ENCODE results near the gene ADAMTS2. TPM values are rescaled to one million over a fixed set of nuclear protein-coding genes. Genes with fewer than 3 reads are reported as not detected.

Gene ADAMTS2
- 0.49 and 0.60 TPM in 2 replicates for total RNA-seq (2014; rRNA removed; shearing (Covaris generic))

DNA sequence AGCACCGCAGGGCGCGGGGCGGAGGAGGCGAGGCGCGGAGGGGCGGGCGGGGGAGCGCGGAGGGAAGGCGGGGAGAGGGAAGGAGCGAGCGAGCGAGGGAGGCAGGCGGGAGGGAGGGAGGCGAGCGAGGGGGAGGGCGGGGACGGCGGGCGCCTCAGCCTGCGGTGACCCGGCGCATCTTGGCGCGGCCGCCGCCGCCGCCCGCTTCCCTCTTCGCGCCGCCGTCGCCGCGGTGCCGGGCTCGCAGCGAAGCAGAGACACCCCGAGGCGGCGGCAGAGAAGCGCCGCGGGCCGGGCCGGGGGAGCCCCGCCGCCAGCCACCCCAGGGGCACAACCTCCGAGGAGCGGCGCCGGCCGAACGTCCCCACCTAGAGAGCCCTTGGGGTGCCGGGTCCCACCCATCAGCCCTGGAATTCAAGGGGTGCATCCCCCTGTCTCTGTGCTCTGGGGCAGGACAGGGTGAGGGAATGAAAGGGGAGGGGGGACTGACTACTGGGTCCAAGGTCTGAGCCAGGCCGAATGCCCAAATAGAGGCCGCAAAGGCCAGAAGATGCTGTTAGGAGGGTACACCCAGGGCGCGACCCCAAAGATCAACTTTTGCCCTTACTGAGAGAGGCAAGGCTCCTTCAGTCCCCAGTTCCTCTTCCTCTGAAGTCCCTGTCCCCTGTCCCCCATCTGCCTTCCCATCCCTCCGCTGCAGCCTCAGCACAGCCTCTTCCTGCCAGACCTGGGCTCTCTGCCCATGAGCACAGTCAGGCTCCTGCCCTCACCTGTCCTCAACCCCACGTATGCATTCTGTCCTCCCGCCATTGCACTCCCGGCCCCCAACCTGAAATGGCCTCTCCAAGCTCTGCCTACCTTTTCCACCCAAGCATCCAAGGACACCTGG, at the start of gene ADAMTS2:
TSS of gene ADAMTS2 (minus strand) at position 29 of the 889 bp plus-strand sequence. CDS start 133 bp downstream, outside the sequence.
- DNase-seq (ENCODE audit: low read depth), result peak; percentile 11

DNA sequence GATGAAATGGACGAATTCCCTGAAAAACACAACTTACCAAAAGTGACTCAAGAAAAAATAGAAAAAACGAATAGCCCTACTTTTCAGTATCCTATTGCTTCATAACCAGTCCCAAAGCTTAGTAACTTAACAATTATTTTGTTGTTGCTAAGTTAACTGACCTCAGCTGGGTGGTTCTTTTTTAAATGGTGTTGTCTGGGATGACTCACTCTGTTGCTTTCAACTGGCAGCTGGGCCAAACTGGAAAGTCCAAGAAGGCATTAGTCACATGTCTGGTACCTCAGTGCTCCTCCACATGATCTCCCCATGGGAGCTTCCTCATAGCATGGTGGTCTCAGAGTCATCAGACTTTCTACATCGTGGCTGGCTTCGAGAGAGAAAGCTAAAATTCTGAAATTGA, 47.8 kb upstream of the ADAMTS2 start:
- peak; percentile 70 for DNase-seq (ENCODE audit: low read depth)

DNA sequence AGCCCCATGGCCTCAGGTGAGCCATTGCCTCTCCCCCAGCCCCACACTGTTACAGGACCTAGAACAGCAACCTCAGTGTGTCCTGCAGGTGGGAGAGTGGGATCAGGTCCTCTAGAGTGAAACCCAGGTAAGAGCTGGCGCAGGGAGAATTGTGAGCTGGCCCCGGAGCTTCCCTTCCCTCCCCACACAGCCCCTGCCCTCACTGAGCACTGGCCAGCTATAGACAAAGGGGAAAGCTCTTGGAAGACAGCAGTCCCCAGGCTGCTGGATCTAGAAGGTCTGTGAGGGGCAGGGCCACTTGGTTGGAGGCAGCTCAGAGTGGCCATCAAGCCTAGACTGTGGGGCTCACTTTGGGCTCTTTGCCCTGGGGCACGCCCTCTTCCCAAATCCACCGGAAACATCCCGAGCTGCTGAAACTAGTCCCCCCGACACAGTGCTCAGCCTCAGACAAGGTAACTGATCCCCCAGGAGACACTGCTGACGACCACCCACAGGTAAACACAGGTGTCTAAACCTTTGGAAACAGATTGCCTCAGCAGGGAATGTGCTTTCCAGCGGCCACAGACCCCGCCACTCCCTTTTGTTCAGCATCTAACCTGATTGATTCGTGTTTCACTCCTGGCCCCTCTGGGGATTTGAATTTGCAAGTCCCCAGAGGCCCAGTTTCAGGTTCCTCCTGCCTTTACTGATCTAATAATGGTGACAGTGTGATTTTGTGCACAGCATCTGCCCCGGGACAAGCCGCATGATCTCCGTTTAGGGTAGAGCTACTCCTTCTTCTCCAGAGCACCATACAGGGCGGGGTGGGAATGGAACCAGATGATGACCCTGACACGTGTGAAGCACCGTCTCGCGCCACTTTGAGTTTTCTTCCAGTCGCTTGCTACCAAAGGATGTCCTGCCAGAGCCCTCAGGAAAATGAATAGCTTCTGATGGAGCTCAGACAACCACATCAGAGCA, 42.2 kb upstream of the ADAMTS2 start:
- DNase-seq (ENCODE audit: low read depth), result no peak

DNA sequence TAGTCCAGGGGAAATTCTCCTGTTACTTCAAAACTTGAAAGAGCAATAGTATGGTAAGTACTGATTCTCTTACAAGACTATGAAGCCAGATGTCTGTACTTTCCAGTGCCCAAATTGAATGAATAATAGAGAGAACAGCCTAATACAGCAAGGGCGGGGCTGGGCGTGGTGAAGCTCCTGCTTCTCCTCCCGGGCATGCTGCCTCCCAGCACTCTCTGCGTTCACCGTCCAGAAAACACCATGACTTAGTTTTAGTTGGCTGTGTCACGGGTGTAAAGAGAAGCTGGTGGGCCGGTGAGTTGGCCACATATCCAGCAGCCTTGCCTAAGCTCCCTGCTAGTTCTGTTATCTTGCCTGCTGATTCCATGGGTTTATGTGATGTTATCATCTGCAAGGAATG, 40.7 kb upstream of the ADAMTS2 start:
- DNase-seq (ENCODE audit: low read depth), result no peak

DNA sequence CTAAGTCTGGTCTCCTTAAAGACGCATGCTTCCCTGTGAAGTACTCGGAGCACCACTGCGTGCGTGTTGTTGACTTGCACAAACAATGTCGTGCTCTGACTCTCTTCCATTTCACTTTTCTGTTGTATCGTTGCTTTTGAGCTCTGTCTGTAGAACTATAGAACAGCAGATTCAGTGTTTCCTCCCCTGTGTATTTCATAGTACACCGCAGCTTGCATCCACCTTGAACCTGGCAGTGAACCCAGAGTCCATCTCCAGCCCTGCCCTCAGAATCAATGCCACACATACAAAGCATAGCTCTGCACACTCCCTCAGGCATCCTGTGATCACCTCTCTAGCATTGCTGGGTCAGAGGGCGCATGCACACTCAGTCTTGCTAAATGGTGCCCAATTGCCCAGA, 37.2 kb upstream of the ADAMTS2 start:
- no peak for DNase-seq (ENCODE audit: low read depth)

DNA sequence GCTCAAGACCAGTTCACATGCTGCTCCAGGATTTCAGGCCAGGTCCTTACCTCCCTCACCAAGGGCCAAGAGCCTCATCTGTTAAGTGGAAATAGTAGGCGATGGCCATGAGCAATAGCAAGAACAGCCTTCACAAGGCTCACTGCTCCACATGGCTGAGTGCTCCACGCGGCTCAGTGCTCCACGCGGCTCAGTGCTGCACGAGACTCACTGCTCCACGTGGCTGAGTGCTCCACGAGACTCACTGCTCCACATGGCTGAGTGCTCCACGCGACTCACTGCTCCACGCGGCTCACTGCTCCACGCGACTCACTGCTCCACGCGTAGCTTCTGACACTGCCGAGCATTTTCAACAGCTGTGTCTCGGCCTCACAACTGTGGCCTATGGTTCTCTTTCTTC, 36.4 kb upstream of the ADAMTS2 start:
- DNase-seq (ENCODE audit: low read depth), result no peak

DNA sequence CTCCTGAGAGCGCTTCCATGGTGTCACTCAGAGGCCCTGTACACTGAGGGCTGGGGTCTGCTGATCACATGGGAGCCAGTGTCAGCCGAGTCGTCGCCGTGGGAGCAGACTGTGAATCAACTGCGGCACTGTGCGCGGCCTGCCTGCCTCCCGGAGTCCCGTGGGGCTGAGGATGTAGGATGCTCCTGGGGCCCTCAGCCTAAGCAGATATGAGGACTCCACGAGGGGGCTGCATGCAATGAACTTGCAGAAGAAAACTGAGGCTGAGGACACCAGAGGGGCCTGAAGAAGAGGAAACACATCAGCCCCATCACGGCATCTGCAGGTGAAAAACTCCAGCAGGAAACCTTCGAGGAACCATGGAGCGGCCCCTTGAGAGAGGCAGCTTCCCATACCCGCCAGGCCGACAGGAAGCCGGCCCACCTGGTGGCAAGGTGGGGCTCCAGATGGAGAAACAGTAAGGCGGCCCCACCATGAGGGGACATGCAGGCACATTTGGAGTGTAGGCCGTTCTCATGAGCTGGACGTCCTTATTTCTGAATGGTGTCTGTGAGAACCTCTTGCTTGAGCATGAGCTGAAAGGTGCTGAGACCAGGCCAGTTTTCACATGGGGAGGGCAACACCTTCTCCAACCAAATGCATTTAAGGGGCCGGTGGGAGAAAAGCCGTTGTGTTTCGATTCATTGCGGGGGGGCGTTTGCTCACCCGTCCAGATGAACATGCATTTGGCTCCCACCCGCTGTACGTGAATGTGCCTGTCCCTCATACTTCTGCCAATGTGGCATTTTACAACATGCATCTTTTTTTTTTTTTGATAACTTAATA, 35.2 kb upstream of the ADAMTS2 start:
- DNase-seq (ENCODE audit: low read depth), result no peak

DNA sequence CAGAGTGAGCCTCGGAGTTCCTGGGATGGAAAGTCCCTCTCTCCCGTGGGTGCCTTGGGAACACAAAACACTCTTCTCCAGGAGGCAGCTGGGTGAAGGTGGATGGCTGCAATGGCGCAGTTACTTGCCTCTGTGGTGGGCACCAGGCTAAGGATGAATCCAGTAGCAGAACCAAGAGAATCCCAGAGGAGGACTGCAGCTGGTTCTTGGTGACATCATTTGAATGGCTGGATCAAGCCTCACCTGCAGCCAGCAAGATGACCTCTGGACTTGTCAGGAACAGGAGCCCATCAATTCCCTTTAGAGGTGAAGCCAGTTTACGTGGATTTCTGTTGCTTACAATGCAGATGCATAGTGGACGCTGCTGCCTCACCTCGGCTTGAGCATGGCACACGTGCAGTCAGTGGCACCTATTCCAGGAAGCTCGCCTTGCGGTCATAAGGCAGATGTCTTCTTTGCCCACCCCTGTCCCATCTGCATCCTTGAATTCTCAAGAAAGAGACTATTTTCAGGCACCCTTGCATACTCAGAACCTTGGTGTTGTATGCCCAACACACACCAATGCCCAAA, 34.1 kb upstream of the ADAMTS2 start:
- DNase-seq (ENCODE audit: low read depth), result no peak

DNA sequence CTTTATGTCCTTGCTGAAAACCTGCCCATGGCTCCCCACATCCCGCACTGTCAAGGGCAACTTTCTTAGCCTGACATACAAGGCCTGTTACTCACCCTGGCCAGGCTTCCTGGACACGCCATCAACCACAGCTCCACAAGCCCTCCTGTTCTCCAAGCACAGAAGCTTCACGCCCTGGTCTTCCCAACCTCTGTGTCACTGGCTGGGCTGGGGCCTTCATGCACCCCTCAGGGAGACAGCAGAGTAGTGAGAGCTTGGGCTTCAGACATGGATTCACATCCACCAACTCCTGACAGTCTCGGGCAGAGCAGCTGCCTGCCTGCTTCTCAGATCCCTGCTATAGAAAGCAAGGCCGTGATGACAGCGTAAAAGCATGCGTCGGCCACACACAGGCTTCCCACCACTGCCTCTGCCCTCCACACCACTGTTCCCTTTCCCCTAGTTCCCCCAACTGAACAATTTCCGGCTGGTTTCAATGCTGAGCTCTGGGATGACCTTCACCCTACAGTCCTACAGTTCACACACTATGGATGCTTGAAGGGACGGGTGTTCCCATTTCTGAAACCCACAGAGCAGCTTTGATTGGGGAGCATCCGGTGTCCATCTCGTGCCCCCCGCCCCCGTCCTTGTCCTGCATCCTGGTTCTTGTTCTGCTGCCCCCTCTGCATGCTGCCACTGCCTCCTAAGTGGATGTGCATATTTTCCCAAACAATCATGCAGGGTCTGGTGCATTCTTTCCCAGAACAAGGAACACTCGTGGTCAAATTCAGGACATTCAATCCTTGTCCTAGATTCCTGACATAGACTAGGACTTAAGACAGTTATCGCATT, 33.4 kb upstream of the ADAMTS2 start:
- DNase-seq (ENCODE audit: low read depth), result no peak

DNA sequence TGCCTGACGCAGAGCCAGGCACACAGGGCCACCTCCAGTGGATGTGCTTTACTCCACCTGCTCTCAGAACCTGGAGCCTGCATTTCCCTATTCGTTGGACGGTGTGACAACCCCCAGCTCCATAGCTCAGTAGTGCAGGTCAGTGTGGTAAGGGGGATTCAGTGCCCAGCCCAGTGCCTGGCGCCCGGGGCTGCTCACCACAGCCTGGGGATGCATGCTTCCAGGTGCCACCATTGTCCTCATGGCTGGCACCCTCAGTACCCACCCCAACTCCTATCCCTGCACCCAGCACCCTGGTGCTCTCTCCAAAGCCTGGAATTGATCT, 32.8 kb upstream of the ADAMTS2 start:
- no peak for DNase-seq (ENCODE audit: low read depth)

DNA sequence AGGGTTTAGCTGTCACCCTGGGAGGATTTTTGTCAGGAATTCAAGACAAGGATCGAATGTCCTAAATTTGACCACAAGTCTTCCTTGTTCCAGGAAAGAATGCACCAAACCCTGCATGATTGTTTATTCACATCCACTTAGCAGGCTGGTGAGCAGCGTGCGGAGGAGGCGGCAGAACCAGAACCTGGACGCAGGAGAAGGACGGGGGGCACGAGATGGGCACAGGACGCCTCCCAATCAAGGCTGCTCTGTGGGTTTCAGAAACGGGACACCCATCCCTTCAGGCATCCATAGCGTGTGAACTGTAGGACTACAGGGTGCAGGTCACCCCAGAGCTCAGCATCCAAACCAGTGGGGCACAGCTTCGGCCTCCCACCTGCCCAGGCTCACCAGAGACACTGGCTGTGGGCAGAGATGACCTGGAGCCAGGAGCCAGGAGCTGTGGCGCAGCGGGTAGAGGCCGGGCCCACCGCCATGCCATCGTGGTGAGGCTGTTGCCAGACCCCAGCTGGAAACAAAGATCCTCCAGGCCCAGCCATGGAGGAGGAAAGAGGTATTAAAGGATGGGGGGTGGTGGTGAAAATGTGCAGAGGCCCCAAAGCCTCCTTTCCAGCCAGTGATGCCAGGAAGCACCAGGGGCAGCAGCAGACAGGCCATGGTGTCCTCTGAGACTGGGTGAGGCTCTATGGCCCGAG, 32.3 kb upstream of the ADAMTS2 start:
- no peak for DNase-seq (ENCODE audit: low read depth)

DNA sequence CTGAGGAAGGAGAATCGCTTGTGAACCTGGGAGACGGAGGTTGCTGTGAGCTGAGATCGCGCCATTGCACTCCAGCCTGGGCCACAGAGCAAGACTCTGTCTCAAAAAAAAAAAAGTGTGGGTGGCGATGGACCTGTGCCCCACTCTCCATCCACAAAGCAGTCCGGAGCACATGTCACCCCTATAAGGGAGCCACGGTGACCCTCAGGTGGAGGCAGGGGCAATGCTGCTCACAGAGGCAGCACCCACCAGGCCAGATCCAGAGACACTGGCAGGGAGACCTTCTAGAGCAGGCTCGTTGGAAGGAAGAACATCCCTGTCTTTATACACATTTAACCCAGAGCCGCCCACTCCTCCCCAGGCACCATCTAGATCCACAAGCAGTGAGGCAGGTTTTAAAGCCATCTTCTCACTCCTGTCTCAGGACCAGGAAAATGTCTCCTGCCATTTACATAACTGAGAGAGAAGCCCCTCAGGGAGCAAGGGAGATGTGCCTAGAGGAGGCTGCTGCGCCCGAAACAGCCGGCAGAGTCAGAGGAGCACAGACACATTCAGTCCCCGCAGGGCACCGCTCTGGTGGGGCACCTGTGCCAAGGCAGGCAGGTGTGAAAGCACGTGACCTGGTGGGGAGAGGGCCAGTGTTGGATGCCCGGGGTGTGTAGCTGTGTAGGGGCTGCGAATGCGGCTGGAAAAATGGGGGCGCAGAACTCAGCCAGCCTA, 31.6 kb upstream of the ADAMTS2 start:
- DNase-seq (ENCODE audit: low read depth), result no peak

DNA sequence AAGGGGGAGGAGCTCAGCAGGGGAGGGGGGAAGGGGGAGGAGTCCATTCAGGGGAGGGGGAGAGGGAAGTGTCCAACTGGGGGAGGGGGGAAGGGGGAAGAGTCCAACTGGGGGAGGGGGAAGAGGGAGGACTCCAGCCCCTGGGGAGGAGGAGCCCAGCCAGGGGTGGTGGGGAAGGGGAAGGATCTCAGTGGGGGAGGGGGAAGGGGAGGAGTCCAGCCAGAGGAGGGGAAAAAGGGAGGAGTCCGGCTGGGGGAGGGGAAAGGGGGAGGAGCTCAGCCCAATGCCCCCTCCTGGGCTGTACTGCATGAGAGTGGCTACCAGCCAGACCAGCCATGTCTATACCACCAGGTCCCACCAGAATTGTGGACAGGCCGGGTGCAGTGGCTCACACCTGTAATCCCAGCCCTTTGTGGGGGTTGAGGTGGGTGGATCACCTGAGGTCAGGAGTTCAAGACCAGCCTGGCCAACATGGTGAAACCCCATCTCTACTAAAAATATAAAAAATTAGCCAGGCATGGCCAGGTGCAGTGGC, 30.6 kb upstream of the ADAMTS2 start:
- DNase-seq (ENCODE audit: low read depth), result no peak

DNA sequence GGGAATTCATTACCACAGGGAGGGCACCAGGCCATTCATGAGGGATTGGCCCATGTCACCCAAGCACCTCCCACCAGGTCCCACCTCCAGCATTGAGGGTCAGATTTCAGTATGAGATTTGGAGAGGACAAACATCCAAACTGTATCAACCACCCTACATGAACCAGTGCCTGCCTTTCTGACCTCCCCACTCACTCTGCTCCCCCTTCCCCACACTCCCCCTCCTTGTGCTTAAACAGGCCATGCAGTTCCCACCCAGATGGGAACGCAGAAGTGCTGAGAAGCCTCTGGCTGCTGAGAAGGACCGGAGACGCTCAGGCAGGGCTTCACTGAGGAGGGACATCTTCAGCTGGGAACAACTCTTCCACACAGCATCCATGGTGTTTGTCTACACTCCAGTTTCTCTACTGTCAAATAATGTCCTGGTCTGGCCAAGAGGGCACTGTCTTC, 30.0 kb upstream of the ADAMTS2 start:
- no peak for DNase-seq (ENCODE audit: low read depth)

DNA sequence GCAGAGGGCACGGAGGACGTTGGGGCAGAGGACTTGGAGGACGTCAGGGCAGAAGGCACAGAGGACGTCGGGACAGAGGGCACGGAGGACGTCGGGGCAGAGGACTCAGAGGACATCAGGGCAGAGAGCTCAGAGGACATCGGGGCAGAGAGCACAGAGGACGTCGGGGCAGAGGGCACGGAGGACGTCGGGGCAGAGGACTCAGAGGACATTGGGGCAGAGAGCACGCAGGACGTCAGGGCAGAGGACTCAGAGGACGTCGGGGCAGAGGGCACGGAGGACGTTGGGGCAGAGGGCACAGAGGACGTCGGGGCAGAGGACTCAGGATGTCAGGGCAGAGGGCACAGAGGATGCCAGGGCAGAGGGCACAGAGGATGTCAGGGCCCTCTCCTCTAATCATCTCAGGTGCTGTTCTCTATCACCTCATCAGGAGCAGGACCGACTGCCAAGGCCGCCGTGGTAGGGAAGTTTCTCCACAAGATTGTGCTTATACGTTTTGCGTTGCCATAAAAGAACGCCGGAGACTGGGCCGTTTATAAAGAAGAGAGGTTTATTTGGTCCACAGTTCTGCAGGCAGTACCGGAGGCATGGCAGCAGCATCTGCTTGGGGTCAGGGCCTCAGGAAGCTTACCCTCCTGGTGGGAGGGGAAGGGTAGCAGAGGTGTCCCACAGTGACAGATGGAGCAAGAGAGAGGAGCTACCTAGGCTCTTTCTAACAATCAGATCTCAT, 29.4 kb upstream of the ADAMTS2 start:
- no peak for DNase-seq (ENCODE audit: low read depth)

DNA sequence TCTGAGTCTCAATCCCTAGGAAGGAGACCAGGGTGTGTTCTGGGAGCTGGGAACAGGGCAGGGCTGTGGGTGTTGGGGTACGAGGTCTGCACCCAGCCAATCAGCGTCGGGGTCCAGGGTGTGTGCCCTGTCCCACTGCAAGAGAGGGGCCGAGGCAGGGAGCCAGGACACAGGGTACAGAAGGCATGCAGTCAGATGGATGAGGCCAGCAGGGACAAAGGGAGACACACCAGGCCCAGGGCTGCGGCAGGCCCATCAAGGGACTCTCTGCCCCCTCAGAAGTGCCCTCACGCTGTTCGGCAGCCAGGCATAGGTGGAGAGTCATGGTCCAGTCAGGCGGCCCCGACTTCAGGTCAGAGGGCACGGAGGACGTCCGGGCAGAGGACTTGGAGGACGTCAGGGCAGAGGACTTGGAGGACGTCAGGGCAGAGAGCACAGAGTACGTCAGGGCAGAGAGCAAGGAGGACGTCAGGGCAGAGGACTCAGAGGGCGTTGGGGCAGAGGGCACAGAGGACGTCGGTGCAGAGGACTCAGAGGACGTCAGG, 28.8 kb upstream of the ADAMTS2 start:
- DNase-seq (ENCODE audit: low read depth), result no peak

DNA sequence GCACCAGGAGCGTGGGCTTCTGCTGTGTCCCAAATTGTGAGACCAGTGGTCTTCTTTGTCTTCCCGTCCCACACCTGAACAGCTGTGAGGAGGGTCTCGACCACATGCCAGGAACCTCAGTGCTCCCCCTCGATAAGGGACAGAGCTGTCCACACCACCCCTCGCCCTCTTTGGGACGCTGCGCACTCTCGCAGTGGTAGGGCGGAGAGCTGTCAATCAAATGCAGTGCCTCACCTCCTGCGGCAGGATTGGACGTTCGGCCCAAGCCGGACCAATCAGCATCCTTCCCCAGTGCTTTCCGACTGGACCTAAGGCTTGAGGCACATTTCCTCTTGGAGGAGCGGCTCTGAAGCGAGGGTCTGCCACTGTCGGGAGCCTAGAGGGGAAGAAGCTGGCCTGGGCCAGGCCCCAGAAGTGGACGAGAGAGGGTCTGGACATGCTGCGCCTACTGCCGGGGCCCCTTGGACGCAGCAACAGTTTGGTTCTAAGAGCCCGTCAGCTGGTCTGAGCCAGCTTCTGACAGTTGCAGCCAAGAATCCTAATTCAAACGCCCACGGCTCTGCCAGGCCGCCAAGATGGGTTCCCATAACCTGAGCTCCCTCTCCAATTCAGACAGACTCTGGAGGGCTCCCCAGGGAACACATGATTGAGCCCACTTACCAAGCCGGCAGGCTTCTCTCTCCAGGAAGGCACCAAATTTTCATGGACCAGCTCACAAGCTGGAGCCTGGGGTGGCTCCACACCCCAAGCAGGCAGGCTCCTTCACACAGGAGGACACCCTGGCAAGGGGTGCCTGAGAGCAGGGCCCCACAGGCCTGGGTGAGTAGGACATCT, 28.1 kb upstream of the ADAMTS2 start:
- DNase-seq (ENCODE audit: low read depth), result no peak

All from RPMI7951 (cell line).